ENCODE data around the gene MELK.

The MELK gene

GRCh38 chr9:36584620-36585460 is 12.1 kb downstream of the MELK start:
- no peak for DNase-seq

- DNase-seq, result no peak
These were observed 17.5 kb downstream of the MELK start for GRCh38 chr9:36590231-36590630.

GRCh38 chr9:36592801-36593583 is 20.3 kb downstream of the MELK start:
- no peak for DNase-seq

- DNase-seq, result no peak
These were observed 21.5 kb downstream of the MELK start for GRCh38 chr9:36594213-36594612.

GRCh38 chr9:36597412-36598178 is 24.9 kb downstream of the MELK start:
- no peak for DNase-seq

GRCh38 chr9:36598273-36598672 is 25.6 kb downstream of the MELK start:
- no peak for DNase-seq

- DNase-seq, result no peak
These were observed 30.3 kb downstream of the MELK start for GRCh38 chr9:36603006-36603405.

- no peak for DNase-seq
These were observed 36.6 kb downstream of the MELK start for GRCh38 chr9:36609306-36609705.

GRCh38 chr9:36622121-36622520 is 49.4 kb downstream of the MELK start:
- no peak for DNase-seq

- DNase-seq, result no peak
These were observed 50.6 kb downstream of the MELK start for GRCh38 chr9:36623280-36623679.

- peak in 12 of 14 donors; percentile 3 to 68 (median 19) for DNase-seq
These were observed 52.4 kb downstream of the MELK start for GRCh38 chr9:36625006-36625615.

- no peak for DNase-seq
These were observed 60.2 kb downstream of the MELK start for GRCh38 chr9:36632892-36633291.

- no peak for DNase-seq
These were observed 65.0 kb downstream of the MELK start for GRCh38 chr9:36637491-36638270.

GRCh38 chr9:36640771-36641381 is 68.2 kb downstream of the MELK start:
- no peak for DNase-seq

GRCh38 chr9:36642817-36643216 is 70.1 kb downstream of the MELK start:
- DNase-seq, result no peak

GRCh38 chr9:36656842-36657241 is 84.1 kb downstream of the MELK start:
- DNase-seq, result no peak

- DNase-seq, result no peak
These were observed 86.8 kb downstream of the MELK start for GRCh38 chr9:36659500-36659899.

GRCh38 chr9:36664806-36665205 is 92.1 kb downstream of the MELK start:
- DNase-seq, result no peak

- DNase-seq, result no peak
These were observed 92.7 kb downstream of the MELK start for GRCh38 chr9:36665387-36665786.

- DNase-seq, result no peak
These were observed 93.3 kb downstream of the MELK start for GRCh38 chr9:36665921-36666431.

- DNase-seq, result no peak
These were observed 98.9 kb downstream of the MELK start for GRCh38 chr9:36671561-36671960.

Measured in C1 segment of cervical spinal cord (tissue), 14 donors.